ENCODE data around the gene STK32C. TPM values are rescaled to one million over a fixed set of nuclear protein-coding genes. Genes with fewer than 3 reads are reported as not detected.
A peak's percentile ranks its signal among the peaks of the same experiment; 100 is the strongest.

STK32C gene
- polyA plus RNA-seq, 4 donors: 3.4 to 12.0 (median 7.0) TPM

DNA sequence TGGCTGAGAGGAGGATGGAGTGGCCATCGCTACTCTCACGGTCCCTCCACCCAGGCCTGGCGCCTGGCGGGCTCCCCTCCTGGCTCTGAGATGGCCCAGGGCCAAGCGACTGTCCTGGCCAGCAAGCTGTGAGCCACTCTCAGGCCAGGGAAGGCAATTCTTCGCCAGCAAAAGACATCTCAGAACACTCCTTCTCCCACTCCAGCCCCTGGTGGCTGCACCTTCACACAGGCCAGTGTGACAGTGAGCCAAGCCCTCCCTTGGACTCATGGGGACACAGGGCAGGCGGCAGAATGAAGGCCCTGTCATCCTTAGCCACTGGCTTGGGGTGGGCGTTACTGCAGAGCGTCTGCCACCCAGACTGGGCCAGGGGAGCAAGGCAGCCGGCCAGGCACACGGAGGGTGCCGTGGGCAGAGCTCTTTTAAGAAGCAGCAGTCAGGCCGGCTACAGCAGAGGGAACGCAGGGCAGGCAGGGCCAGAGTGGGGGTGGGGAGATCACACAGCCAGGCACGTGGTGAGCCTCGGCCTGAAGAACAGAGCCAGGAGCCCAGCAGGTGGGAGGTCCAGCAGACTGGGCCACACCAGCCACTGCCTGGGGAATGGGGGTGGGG, 14.4 kb downstream of the STK32C start:
- Histone ChIP-seq H3K4me1 (ENCODE audit: control insufficient read depth in 3 of 3, insufficient read depth in 2 of 3, low read depth in 1 of 3, low read length in 2 of 3) (no peaks in the 10 kb centered on the region), H3K27me3 (ENCODE audit: control insufficient read depth in 3 of 3, insufficient read depth in 3 of 3, low read length in 3 of 3) (no peaks in the 10 kb centered on the region), H3K36me3 (ENCODE audit: control insufficient read depth in 3 of 3, insufficient read depth in 2 of 3, low read depth in 1 of 3, low read length in 3 of 3) (no peaks in the 10 kb centered on the region), H3K27ac (ENCODE audit: low read depth in 1 of 3, low read length in 2 of 3) (no peak overlapping the region), H3K4me3 (ENCODE audit: low read depth in 1 of 3, low read length in 3 of 3) (no peak overlapping the region), H3K9me3 (ENCODE audit: control insufficient read depth in 2 of 2, insufficient read depth in 1 of 2, low read depth in 1 of 2, low read length in 1 of 2) (peaks cover 0 to 2% of the 10 kb centered on the region in 2 donors)
- DNase-seq (no peak), FAIRE-seq (no peak)
- 59 to 63% (median 61%) methylated on average over 16 of the region's 16 CpGs for WGBS, 3 donors

DNA sequence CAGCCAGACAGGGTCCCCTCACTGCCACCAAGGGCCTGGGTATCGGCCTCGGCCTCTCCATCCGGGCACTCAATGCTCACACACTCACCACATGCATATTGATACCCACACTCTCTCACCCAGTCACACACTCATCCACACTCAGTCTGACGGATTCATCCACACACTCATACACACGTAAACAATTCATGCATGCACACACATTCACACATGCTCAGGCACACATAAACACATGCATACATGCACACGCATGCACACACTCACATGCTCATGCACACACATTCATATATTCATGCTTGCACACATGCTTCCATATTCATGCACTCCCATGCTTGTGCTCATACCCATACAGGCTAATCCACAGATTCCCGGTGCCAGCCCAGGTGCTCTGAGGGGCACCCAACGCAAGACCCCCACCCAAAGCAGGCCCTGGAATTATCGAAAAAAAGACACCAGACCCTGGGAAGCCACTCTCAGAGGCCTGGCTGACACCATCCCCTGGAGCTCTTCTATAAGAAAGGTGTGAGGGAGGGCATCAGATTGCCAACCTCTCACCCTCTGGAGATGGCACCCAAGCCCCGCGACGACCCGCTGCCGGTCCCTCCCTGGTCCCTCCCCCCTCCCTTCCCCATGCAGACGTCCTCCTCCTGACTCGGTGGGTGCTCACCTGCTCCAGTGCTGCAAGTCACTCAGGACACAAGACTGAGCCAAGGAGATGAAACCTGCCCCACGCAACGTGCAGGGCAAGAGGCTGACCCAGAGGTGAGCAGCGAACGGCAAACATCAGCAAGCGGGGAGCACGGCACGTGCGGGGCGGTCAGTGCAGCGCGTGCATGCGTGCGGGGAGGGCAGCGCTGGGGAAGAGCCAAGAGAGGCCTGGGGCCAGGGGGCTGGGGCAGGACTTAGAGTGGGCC, 15.2 kb downstream of the STK32C start:
- DNase-seq (no peak), FAIRE-seq (no peak)
- Histone ChIP-seq H3K27ac (ENCODE audit: low read depth in 1 of 3, low read length in 2 of 3) (no peak overlapping the region), H3K27me3 (ENCODE audit: control insufficient read depth in 3 of 3, insufficient read depth in 3 of 3, low read length in 3 of 3) (no peaks in the 10 kb centered on the region), H3K9me3 (ENCODE audit: control insufficient read depth in 2 of 2, insufficient read depth in 1 of 2, low read depth in 1 of 2, low read length in 1 of 2) (peaks cover 0 to 2% of the 10 kb centered on the region in 2 donors), H3K36me3 (ENCODE audit: control insufficient read depth in 3 of 3, insufficient read depth in 2 of 3, low read depth in 1 of 3, low read length in 3 of 3) (no peaks in the 10 kb centered on the region), H3K4me1 (ENCODE audit: control insufficient read depth in 3 of 3, insufficient read depth in 2 of 3, low read depth in 1 of 3, low read length in 2 of 3) (no peaks in the 10 kb centered on the region), H3K4me3 (ENCODE audit: low read depth in 1 of 3, low read length in 3 of 3) (no peak overlapping the region)
- WGBS, 3 donors: 80 to 85% (median 85%) methylated on average over 29 to 30 of the region's 30 CpGs

DNA sequence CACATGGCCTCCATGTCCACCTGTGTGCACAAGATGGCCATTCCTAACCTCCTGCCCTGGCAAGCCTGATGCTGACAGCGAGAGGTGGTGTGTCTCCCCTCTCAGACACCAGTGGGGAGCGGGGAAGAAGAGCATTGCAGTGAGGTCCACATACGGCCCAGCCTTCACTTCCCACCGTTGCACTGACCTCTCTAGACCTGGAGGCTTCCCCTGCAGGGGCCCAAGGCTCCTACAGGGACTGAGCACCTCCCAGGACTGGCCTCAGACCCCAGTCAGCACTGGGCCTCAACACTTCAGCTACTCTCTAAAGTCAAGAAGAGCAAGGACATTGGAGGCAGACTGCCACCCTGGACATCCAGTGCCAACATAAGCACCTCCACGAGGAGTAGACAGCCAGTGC, 15.9 kb downstream of the STK32C start:
- FAIRE-seq: no peak
- 60 to 77% (median 73%) methylated on average over 5 of the region's 5 CpGs for WGBS, 3 donors
- no peaks in the 10 kb centered on the region for H3K36me3 ChIP-seq (ENCODE audit: control insufficient read depth in 3 of 3, insufficient read depth in 2 of 3, low read depth in 1 of 3, low read length in 3 of 3)
- DNase-seq: no peak
- H3K27ac ChIP-seq (ENCODE audit: low read depth in 1 of 3, low read length in 2 of 3): no peak overlapping the region
- no peaks in the 10 kb centered on the region for H3K4me1 ChIP-seq (ENCODE audit: control insufficient read depth in 3 of 3, insufficient read depth in 2 of 3, low read depth in 1 of 3, low read length in 2 of 3)
- no peaks in the 10 kb centered on the region for H3K27me3 ChIP-seq (ENCODE audit: control insufficient read depth in 3 of 3, insufficient read depth in 3 of 3, low read length in 3 of 3)
- no peak overlapping the region for H3K4me3 ChIP-seq (ENCODE audit: low read depth in 1 of 3, low read length in 3 of 3)
- H3K9me3 ChIP-seq (ENCODE audit: control insufficient read depth in 2 of 2, insufficient read depth in 1 of 2, low read depth in 1 of 2, low read length in 1 of 2): peaks cover 0 to 2% of the 10 kb centered on the region in 2 donors

DNA sequence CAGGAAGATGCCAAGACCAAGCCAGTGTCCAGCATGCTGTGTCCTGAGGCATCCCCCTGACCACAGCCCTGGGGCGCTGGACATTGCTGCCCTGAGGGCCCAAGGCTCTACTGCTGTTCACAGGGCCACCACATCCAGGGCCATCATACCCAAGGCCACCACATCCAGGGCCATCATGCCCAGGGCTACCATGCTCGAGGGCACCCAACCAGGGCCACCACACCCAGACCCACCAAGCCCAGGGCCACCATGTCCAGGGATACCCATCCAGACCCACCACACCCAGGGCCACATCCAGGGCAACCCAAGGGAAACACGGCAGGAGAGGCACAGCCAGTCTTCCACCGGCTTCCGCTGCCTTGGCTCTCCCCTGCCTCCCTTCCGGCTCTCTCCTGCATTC, 17.1 kb downstream of the STK32C start:
- H3K36me3 ChIP-seq (ENCODE audit: control insufficient read depth in 3 of 3, insufficient read depth in 2 of 3, low read depth in 1 of 3, low read length in 3 of 3): no peaks in the 10 kb centered on the region
- WGBS, 3 donors: 80 to 90% (median 89%) methylated on average over 6 of the region's 6 CpGs
- no peak for DNase-seq
- no peaks in the 10 kb centered on the region for H3K4me1 ChIP-seq (ENCODE audit: control insufficient read depth in 3 of 3, insufficient read depth in 2 of 3, low read depth in 1 of 3, low read length in 2 of 3)
- no peak overlapping the region for H3K4me3 ChIP-seq (ENCODE audit: low read depth in 1 of 3, low read length in 3 of 3)
- H3K27ac ChIP-seq (ENCODE audit: low read depth in 1 of 3, low read length in 2 of 3): no peak overlapping the region
- H3K27me3 ChIP-seq (ENCODE audit: control insufficient read depth in 3 of 3, insufficient read depth in 3 of 3, low read length in 3 of 3): no peaks in the 10 kb centered on the region
- peaks cover 0 to 2% of the 10 kb centered on the region in 2 donors for H3K9me3 ChIP-seq (ENCODE audit: control insufficient read depth in 2 of 2, insufficient read depth in 1 of 2, low read depth in 1 of 2, low read length in 1 of 2)
- no peak for FAIRE-seq

DNA sequence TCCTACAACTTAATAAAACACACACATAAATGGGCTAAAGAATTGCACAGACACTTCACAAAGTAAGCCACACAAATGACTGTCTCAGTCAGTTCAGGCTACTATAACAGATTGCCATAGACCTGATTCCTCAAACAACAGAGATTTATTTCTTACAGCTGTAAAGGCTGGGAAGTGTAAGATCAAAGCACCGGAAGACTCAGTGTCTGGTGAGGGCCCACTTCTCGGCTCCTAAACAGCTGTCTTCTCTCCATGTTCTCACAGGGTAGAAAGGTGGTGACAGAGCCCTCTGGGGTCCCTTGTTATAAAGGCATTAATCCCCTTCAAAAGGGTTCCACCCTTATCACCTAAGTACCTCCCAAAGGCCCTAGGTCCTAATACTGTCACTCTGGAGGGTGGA, 18.3 kb downstream of the STK32C start:
- H3K27me3 ChIP-seq (ENCODE audit: control insufficient read depth in 3 of 3, insufficient read depth in 3 of 3, low read length in 3 of 3): no peaks in the 10 kb centered on the region
- FAIRE-seq (no peak), DNase-seq (no peak)
- no peak overlapping the region for H3K27ac ChIP-seq (ENCODE audit: low read depth in 1 of 3, low read length in 2 of 3)
- no peak overlapping the region for H3K4me3 ChIP-seq (ENCODE audit: low read depth in 1 of 3, low read length in 3 of 3)
- no peaks in the 10 kb centered on the region for H3K4me1 ChIP-seq (ENCODE audit: control insufficient read depth in 3 of 3, insufficient read depth in 2 of 3, low read depth in 1 of 3, low read length in 2 of 3)
- no peaks in the 10 kb centered on the region for H3K36me3 ChIP-seq (ENCODE audit: control insufficient read depth in 3 of 3, insufficient read depth in 2 of 3, low read depth in 1 of 3, low read length in 3 of 3)
- H3K9me3 ChIP-seq (ENCODE audit: control insufficient read depth in 2 of 2, insufficient read depth in 1 of 2, low read depth in 1 of 2, low read length in 1 of 2): peaks cover 0 to 2% of the 10 kb centered on the region in 2 donors
- WGBS, 3 donors: 84 to 95% (median 93%) methylated on average over 2 of the region's 2 CpGs

DNA sequence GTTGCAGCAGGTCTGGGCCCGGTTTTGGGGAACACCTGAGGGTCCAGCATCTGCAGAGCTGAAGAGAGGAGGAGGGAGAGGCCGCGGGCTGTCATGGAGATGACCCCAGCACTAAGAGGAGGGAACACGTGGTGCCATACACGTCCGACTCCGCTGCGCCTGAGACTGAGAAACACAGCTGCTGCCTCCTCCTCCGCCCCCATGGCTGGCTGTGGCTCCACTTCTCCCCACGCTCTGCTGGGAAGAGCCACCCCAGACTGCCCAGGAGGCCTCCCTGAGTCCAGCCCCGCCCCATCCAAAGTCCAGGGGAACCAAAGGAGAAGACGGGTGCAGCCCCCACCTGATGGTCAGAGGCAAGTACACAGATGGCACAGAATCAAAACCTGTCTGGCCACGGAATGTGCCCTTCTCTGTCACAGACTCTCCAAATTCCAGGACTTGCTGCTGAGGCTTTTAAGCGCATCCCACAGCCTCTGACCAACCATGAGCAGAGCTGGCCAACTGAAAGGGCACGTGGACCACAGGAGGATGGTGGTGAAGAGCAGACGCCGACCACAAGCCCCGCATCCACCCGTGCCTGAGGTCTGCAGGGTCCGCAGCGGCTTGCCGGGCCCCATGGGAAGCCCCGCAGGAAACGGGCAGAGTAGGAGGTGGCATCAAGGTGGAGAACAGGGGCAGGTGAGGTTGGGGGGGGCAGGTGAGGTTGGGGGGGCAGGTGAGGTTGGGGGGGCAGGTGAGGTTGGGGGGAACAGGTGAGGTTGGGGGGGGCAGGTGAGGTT, 24.0 kb downstream of the STK32C start:
- no peaks in the 10 kb centered on the region for H3K27me3 ChIP-seq (ENCODE audit: control insufficient read depth in 3 of 3, insufficient read depth in 3 of 3, low read length in 3 of 3)
- H3K4me1 ChIP-seq (ENCODE audit: control insufficient read depth in 3 of 3, insufficient read depth in 2 of 3, low read depth in 1 of 3, low read length in 2 of 3): peaks cover 0 to 3% (median 0%) of the 10 kb centered on the region in 3 donors
- FAIRE-seq: no peak
- no peak overlapping the region for H3K4me3 ChIP-seq (ENCODE audit: low read depth in 1 of 3, low read length in 3 of 3)
- no peaks in the 10 kb centered on the region for H3K36me3 ChIP-seq (ENCODE audit: control insufficient read depth in 3 of 3, insufficient read depth in 2 of 3, low read depth in 1 of 3, low read length in 3 of 3)
- H3K9me3 ChIP-seq (ENCODE audit: control insufficient read depth in 2 of 2, insufficient read depth in 1 of 2, low read depth in 1 of 2, low read length in 1 of 2): no peaks in the 10 kb centered on the region
- DNase-seq: peak; percentile 14 to 70
- H3K27ac ChIP-seq (ENCODE audit: low read depth in 1 of 3, low read length in 2 of 3): no peak overlapping the region
- WGBS, 3 donors: 47 to 71% (median 61%) methylated on average over 23 to 24 of the region's 24 CpGs

DNA sequence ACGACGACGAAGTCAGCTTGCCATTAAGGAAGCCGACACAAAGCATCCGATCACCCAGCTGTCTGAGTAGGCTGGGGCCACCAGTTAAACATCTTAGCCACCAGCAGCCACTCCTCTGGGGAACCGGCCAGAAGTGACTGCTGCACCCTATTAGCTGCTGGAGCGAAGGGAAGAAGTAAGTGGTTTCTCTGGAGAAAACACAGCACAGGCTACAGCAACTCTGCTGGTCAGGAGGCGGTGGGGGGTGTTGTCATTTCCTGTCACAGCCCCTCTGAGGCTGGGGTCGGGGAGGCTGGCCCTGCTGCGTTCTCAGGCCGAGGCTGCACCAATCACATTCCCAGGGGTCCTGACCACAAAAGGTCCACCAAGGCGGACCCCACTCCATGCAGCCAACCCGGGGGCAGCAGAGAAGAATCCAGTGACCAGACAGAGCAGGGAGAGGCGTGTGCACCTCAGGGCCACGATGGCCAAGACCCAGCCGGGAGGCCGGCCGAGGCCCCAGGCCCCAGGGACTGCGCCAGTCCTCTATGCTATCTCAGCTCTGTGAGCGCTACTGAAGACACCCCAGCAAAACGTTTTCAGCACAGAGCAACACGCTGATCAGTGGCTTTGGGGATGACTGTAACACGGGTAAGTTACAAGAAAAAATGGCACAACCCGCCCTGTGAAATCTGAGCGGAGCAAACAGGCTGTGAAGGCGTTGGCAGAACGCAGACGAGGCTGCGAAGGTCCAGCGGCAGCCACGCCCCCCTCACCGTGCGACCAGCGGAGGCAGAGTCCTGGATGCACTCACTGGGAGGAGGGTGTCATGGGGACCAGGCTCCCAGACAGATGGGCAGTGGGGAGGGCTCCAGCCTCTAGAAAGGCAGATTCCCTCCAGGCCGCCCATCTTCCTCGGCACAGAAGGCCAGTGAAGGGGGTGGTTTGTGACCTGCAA, 24.8 kb downstream of the STK32C start:
- 41 to 63% (median 51%) methylated on average over 36 of the region's 36 CpGs for WGBS, 3 donors
- peak in 1 of 2 donors; percentile 48 for DNase-seq
- H3K27me3 ChIP-seq (ENCODE audit: control insufficient read depth in 3 of 3, insufficient read depth in 3 of 3, low read length in 3 of 3): no peaks in the 10 kb centered on the region
- H3K4me1 ChIP-seq (ENCODE audit: control insufficient read depth in 3 of 3, insufficient read depth in 2 of 3, low read depth in 1 of 3, low read length in 2 of 3): peaks cover 0 to 3% (median 0%) of the 10 kb centered on the region in 3 donors
- H3K27ac ChIP-seq (ENCODE audit: low read depth in 1 of 3, low read length in 2 of 3): no peak overlapping the region
- H3K4me3 ChIP-seq (ENCODE audit: low read depth in 1 of 3, low read length in 3 of 3): no peak overlapping the region
- no peaks in the 10 kb centered on the region for H3K9me3 ChIP-seq (ENCODE audit: control insufficient read depth in 2 of 2, insufficient read depth in 1 of 2, low read depth in 1 of 2, low read length in 1 of 2)
- no peaks in the 10 kb centered on the region for H3K36me3 ChIP-seq (ENCODE audit: control insufficient read depth in 3 of 3, insufficient read depth in 2 of 3, low read depth in 1 of 3, low read length in 3 of 3)
- no peak for FAIRE-seq

All from small intestine (tissue), 7 donors.